Measurements from ENCODE around the gene RDX. TPM values are rescaled to one million over a fixed set of nuclear protein-coding genes. Genes with fewer than 3 reads are reported as not detected.

Gene RDX
- total RNA-seq, 1 experiment from 2014 or later: 131 TPM

DNA sequence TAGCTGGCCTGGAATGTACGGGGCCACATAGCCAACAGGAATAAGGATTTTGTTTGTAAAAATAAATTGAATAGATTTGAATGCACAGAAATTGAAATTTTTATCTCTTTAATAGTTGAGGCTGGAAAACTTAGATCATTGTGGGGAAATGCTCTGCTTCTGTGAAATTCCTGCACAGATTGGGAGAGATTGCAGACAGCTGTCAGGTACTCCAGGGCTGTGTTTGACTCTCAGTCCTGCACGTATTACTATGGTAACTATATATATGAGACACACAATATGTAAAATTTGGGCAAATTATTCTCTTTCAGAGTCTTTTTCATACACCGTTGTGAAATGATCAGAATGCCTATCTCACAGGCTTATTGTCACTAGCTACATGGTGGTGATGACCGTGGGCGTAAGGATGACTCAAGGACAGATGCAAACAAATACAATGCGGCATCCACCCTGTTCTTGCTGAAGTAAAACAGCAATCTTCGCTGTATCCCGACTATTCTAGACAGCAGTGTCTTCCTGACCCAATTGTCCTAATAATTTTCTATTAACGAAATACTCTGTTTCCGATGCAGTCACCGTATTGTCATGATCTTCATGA lies 123.8 kb downstream of the RDX start:
- Histone ChIP-seq H3K36me3 (ENCODE audit: control insufficient read depth in 1 of 2, insufficient read depth in 2 of 2, low read length in 2 of 2) (no peaks in the 10 kb centered on the region), H3K9ac (ENCODE audit: low read length) (no peak overlapping the region), H3K27me3 (ENCODE audit: insufficient read depth, low read length) (no peaks in the 10 kb centered on the region), H3K4me1 (ENCODE audit: control insufficient read depth in 1 of 2, insufficient read depth in 2 of 2, low read length in 2 of 2) (peaks cover 8 to 22% of the 10 kb centered on the region in 2 experiments; a peak in 3 of 4 replicates), H3K9me2 (ENCODE audit: insufficient read depth) (no peaks in the 10 kb centered on the region), H4K20me1 (ENCODE audit: insufficient read depth) (no peaks in the 10 kb centered on the region), H3K4me3 (replicated peaks in 1 of 2; ENCODE audit: low read depth in 1 of 2, low read length in 2 of 2) (no peak overlapping the region), H3K4me2 (ENCODE audit: low read length) (no peak overlapping the region; the same call in 1 of the 2 replicates), H2AFZ (ENCODE audit: low read depth, low read length, poor library complexity, severe bottlenecking) (no peak overlapping the region), H3K27ac (ENCODE audit: low read depth, low read length) (no peak overlapping the region), H3K9me3 (ENCODE audit: control insufficient read depth in 1 of 2, insufficient read depth in 1 of 2, low read depth in 1 of 2, low read length in 2 of 2) (no peaks in the 10 kb centered on the region), H3K79me2 (ENCODE audit: insufficient read depth, low read length) (no peaks in the 10 kb centered on the region)
- RAD21 ChIA-PET (ENCODE audit: low non-redundant PET in 1 of 2, low total read pairs in 2 of 2, uncharacterized antibody in 2 of 2, unreplicated experiment in 2 of 2): no interaction called here
- intact Hi-C loops (cut with micrococcal nuclease): no loop called here
- POLR2A ChIA-PET: no interaction called here
- CTCF ChIA-PET: interaction anchor here (0.6 kb wide), 1 partner anchor 275 kb away, joined by 5 read pairs; no protein-coding TSS in a partner anchor
- DNase-seq (ENCODE audit: low read depth, low spot score) (no peak), ATAC-seq (no peak)
- no TSS peak for BruUV-seq (replicated peaks)
- no peak for TF ChIP-seq ZNF274 (IDR thresholded peaks at IDR 0.05; ENCODE audit: low read depth, low read length)
- TF ChIP-seq, protein P1, sequence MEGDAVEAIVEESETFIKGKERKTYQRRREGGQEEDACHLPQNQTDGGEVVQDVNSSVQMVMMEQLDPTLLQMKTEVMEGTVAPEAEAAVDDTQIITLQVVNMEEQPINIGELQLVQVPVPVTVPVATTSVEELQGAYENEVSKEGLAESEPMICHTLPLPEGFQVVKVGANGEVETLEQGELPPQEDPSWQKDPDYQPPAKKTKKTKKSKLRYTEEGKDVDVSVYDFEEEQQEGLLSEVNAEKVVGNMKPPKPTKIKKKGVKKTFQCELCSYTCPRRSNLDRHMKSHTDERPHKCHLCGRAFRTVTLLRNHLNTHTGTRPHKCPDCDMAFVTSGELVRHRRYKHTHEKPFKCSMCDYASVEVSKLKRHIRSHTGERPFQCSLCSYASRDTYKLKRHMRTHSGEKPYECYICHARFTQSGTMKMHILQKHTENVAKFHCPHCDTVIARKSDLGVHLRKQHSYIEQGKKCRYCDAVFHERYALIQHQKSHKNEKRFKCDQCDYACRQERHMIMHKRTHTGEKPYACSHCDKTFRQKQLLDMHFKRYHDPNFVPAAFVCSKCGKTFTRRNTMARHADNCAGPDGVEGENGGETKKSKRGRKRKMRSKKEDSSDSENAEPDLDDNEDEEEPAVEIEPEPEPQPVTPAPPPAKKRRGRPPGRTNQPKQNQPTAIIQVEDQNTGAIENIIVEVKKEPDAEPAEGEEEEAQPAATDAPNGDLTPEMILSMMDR (IDR thresholded peaks at IDR 0.05 in 2 of 3, conservative IDR thresholded peaks at IDR 0.05 in 1 of 3; ENCODE audit: borderline replicate concordance in 1 of 3, insufficient read depth in 1 of 3, low read depth in 2 of 3, low read length in 2 of 3): no peak

DNA sequence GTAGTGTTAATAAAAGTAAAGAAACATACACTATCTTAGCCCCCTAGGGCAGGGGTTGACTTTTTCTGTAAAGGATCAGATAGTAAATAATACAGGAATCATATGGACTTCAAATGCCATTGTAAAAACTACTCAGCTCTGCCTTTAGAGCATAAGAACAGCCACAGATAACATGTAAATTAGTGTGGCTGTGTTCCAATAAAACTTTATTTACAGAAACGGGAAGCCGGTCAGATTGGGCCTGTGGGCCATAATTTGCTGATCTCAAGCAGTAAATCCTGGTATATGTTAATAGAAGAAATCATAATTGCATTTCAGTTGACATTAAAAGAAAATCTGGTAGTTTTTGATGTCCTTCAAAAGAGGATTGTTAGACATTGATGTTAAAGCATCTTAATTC lies 126.7 kb downstream of the RDX start:
- Histone ChIP-seq H3K9ac (ENCODE audit: low read length) (no peak overlapping the region), H3K79me2 (ENCODE audit: insufficient read depth, low read length) (no peaks in the 10 kb centered on the region), H3K4me2 (ENCODE audit: low read length) (no peak overlapping the region), H3K4me1 (ENCODE audit: control insufficient read depth in 1 of 2, insufficient read depth in 2 of 2, low read length in 2 of 2) (peaks cover 3 to 16% of the 10 kb centered on the region in 2 experiments; a peak in 3 of 4 replicates), H3K27me3 (ENCODE audit: insufficient read depth, low read length) (no peaks in the 10 kb centered on the region), H2AFZ (ENCODE audit: low read depth, low read length, poor library complexity, severe bottlenecking) (no peak overlapping the region), H4K20me1 (ENCODE audit: insufficient read depth) (no peaks in the 10 kb centered on the region), H3K9me3 (ENCODE audit: control insufficient read depth in 1 of 2, insufficient read depth in 1 of 2, low read depth in 1 of 2, low read length in 2 of 2) (no peaks in the 10 kb centered on the region), H3K9me2 (ENCODE audit: insufficient read depth) (no peaks in the 10 kb centered on the region), H3K36me3 (ENCODE audit: control insufficient read depth in 1 of 2, insufficient read depth in 2 of 2, low read length in 2 of 2) (no peaks in the 10 kb centered on the region), H3K4me3 (replicated peaks in 1 of 2; ENCODE audit: low read depth in 1 of 2, low read length in 2 of 2) (no peak overlapping the region), H3K27ac (ENCODE audit: low read depth, low read length) (no peak overlapping the region)
- CTCF ChIA-PET: interaction anchor here (0.6 kb wide), 1 partner anchor 77 kb away, joined by 3 read pairs; no protein-coding TSS in a partner anchor
- no TSS peak for BruUV-seq (replicated peaks)
- intact Hi-C loops (cut with micrococcal nuclease): no loop called here
- DNase-seq (ENCODE audit: low read depth, low spot score) (no peak), ATAC-seq (no peak)
- POLR2A ChIA-PET: no interaction called here
- RAD21 ChIA-PET (ENCODE audit: low non-redundant PET in 1 of 2, low total read pairs in 2 of 2, uncharacterized antibody in 2 of 2, unreplicated experiment in 2 of 2): no interaction called here
- no peak for TF ChIP-seq SRF (IDR thresholded peaks at IDR 0.05; ENCODE audit: low read depth)
- TF ChIP-seq SIN3A (IDR thresholded peaks at IDR 0.05; ENCODE audit: low read depth): no peak
- TF ChIP-seq ZNF274 (IDR thresholded peaks at IDR 0.05; ENCODE audit: low read depth, low read length): no peak
- no peak for TF ChIP-seq POLR2AphosphoS5 (IDR thresholded peaks at IDR 0.05; ENCODE audit: low read depth, low read length)
- no peak for TF ChIP-seq RAD21 (IDR thresholded peaks at IDR 0.05; ENCODE audit: low read depth)
- TF ChIP-seq CEBPB (IDR thresholded peaks at IDR 0.05; ENCODE audit: low read depth): no peak
- TF ChIP-seq TCF7L2 (IDR thresholded peaks at IDR 0.05; ENCODE audit: borderline replicate concordance, extremely low read depth, insufficient read depth, insufficient read length): no peak
- TF ChIP-seq EZH2phosphoT487 (IDR thresholded peaks at IDR 0.05; ENCODE audit: borderline replicate concordance): no peak
- TF ChIP-seq, protein P1 (IDR thresholded peaks at IDR 0.05 in 2 of 3, conservative IDR thresholded peaks at IDR 0.05 in 1 of 3; ENCODE audit: borderline replicate concordance in 1 of 3, insufficient read depth in 1 of 3, low read depth in 2 of 3, low read length in 2 of 3): no peak
- no peak for TF ChIP-seq YY1 (IDR thresholded peaks at IDR 0.05; ENCODE audit: extremely low read depth, insufficient replicate concordance, low read depth, low read length)
- no peak for TF ChIP-seq EGR1 (IDR thresholded peaks at IDR 0.05; ENCODE audit: low read depth)
- no peak for TF ChIP-seq SP1 (IDR thresholded peaks at IDR 0.05; ENCODE audit: low read depth)
- no peak for TF ChIP-seq ELF1 (IDR thresholded peaks at IDR 0.05; ENCODE audit: borderline replicate concordance, low read depth)
- TF ChIP-seq, protein P2, sequence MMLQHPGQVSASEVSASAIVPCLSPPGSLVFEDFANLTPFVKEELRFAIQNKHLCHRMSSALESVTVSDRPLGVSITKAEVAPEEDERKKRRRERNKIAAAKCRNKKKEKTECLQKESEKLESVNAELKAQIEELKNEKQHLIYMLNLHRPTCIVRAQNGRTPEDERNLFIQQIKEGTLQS (IDR thresholded peaks at IDR 0.05): no peak
- no peak for TF ChIP-seq ZFX (IDR thresholded peaks at IDR 0.05)
- no peak for TF ChIP-seq EZH2 (IDR thresholded peaks at IDR 0.05)
